ENCODE results near the gene SPECC1L.

GRCh38 chr22:24357547-24357946 is 86.9 kb downstream of the SPECC1L start:
- TF ChIP-seq POLR2A (IDR thresholded peaks at IDR 0.05; ENCODE audit: low read depth, low read length) (no peak), POLR2AphosphoS5 (IDR thresholded peaks at IDR 0.05; ENCODE audit: low read depth, low read length) (no peak), SPI1 (IDR thresholded peaks at IDR 0.05; ENCODE audit: low read depth, low read length) (no peak), TAF1 (IDR thresholded peaks at IDR 0.05; ENCODE audit: low read depth, low read length) (no peak), POU2F2 (IDR thresholded peaks at IDR 0.05; ENCODE audit: low read depth, low read length) (no peak)
